GM18498 (cell line): Measurements from ENCODE around the gene GINM1.

Source experiments
- ATAC-seq: cut with Tn5 transposase; IDR thresholded peaks from one replicate; pipeline ENCODE4 v1.9.1; 2021; ENCODE audit warnings: mild to moderate bottlenecking, moderate library complexity; ENCODE audit not compliant: unreplicated experiment

GINM1 gene, protein sequence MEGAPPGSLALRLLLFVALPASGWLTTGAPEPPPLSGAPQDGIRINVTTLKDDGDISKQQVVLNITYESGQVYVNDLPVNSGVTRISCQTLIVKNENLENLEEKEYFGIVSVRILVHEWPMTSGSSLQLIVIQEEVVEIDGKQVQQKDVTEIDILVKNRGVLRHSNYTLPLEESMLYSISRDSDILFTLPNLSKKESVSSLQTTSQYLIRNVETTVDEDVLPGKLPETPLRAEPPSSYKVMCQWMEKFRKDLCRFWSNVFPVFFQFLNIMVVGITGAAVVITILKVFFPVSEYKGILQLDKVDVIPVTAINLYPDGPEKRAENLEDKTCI

GRCh38 chr6:149565527-149566409, at the start of gene GINM1:
TSS of gene GINM1 (plus strand) at chr6:149566375. CDS start at chr6:149566415, 40 bp downstream.
- ATAC-seq, result peak; percentile 86

DNA sequence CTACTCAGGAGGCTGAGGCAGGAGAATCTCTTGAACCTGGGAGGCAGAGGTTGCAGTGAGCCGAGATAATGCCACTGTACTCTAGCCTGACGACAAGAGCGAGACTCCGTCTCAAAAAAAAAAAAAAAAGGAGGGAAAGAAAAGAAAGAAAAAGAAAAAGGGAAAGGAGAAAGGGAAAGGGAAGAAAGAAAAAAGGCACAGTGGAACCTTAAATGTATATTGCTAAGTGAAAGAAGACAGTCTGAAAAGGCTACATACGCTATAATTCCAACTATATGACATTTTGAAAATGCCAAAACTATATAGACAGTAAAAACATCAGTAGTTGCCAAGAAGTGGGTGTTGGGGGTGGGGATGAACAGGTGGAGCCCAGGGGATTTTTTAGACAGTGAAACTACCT, 36.5 kb upstream of the GINM1 start:
- ATAC-seq, result no peak

DNA sequence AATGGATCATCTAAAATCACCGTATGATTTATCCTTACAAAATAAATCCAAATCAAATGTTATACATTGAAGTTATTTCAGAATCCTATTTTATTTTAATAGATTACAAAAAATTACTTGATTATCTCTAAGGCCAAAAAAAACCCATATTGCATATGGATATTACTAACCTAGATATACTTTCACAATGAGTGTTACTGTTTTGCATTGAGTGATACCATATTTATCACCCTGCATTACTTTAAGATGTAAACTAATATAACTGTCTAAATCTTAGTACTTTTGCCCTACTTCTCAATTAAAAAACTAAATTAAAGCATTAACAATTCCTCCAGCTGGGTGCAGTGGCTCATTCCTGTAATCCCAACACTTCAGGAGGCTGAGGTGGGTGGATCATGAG, 31.4 kb upstream of the GINM1 start:
- ATAC-seq, result no peak

DNA sequence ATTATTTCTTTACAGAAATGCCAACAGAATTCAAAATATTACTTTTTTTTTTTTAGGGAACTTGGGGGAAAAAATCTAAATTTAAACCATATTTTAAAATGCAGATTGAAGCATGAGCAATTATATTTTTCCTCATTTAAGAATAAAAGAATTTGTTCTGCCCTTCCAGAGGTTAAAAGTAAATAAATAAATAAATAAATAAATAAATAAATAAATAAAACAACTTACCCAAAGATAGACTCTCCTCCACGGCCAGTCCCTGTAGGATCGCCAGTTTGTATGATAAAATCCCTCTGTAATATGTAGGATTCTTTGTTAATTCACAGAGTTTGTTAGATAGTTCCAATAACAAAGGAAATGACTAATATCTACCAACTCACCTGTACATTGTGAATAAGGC, 25.0 kb upstream of the GINM1 start:
- ATAC-seq, result no peak

- peak; percentile 5 for ATAC-seq
These were observed 21.4 kb upstream of the GINM1 start for GRCh38 chr6:149544646-149545257.

DNA sequence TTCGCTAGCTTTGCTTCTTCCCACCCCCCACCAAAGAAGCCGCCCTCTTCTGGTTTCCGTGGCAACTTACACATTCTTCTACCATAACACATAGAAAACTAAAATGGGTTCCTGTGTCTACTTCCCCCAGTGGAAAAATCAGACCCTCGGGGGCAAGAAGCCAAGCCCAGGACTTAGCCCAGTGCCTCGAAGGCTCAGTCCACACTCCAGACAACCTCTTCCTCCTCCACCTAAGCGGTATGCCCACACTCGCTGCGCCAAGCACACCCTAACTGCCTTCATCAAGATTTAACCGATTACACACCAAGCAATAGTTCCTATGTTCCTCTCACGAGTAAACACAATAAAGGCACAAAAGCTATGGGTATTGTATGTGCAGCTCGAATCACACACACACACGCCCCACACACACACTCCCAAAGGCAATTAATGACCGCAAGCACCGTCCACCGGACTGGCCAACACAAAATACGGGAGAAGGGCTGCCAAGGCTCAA, 20.9 kb upstream of the GINM1 start:
- ATAC-seq, result peak; percentile 17

DNA sequence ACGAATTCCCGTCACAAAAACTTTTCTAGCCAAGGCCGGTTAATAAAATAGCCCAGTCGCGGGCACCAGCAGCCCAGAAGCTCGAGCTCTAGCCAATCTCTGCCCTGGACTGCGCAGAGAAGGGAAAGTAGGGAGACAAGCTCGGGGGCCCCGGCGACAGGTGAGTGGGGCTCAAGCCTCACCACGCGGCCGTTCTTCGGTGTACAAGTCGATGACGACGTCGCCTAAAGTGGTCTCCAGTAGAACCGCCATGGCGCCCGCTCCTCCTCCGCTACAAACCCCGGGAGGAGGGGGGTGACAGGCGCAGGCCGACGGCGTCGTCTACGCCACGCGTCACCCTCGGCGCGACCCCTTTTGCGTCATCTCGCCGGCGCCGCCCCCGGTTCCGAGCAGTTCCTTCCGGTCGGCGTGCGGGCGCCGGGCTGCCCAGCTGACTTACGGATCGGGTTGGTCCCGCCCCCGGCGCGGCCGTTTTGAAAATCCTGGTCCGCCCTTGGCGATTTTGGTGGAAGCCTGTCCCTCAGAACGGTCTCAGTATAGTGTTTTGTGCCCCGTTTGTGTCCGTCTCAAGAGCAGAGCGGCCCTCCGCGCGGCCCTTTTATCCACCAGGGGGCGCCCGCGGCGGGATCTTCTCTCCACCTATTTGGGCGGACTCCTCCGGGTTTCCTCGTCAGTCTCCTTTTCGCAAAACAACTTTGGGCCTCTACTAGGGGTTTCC, 20.3 kb upstream of the GINM1 start, which contains the start of gene PPIL4:
Gene PPIL4, minus strand, starts transcription at position 290 of the 718 bp plus-strand sequence. Its CDS starts 38 bp downstream, at position 252.
- ATAC-seq, result peak; percentile 90

DNA sequence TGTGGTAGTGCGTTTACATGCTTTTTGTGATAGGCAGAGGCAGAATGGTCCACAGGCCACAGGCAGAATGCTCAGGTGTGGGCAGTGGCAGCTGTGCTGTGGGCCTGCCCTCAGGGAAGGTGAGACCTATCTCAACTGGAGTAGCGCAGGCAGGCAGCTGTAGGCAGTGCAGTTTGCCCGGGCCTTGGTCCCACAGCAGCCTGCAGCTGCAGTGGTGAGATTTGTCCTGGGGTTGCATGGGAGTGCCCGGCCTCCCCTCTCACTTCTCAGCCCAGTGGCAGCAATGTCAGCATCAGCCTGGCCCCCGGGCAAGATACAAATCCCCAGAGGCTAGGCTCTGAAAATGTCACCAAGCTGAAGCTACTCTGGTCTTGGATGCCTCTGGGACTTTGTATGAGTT, 14.3 kb upstream of the GINM1 start:
- no peak for ATAC-seq

DNA sequence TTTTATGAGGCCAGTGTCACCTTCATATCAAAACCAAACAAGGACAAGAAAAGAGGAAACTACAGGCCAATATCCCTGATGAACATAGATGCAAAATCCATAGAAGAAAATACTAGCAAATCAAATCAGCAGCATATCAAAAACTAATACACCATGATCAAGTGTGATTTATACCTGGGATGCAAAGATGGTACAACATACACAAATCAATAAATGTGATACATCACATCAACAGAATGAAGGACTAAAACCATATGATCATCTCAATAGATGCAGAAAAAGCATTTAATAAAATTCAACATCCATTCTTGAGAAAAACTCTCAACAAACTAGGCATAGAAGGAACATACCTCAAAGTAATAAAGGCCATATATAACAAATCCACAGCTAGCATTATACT, 8.1 kb upstream of the GINM1 start:
- ATAC-seq, result no peak

- no peak for ATAC-seq
These were observed 6.8 kb upstream of the GINM1 start for GRCh38 chr6:149559389-149559788.

DNA sequence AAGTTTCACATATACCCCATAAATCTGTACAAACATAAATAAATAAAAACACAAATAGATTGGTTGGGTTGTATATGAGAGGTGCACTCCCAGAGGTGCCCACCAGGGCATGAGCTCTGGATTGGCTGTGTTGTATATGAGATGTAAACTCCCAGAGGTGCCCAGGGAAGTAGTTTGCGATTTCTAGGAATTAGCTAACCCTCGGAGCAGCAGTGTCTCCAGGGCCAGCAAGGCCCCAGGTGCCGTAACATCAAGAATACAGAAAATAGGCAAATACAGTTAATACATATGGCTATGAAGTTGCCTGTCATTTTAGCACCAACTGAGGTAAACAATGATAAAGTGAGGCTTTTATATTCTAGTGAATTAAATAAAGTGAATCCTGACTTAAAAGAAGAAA, 5.4 kb upstream of the GINM1 start:
- no peak for ATAC-seq

- no peak for ATAC-seq
These were observed 2.8 kb upstream of the GINM1 start for GRCh38 chr6:149563203-149563927.

DNA sequence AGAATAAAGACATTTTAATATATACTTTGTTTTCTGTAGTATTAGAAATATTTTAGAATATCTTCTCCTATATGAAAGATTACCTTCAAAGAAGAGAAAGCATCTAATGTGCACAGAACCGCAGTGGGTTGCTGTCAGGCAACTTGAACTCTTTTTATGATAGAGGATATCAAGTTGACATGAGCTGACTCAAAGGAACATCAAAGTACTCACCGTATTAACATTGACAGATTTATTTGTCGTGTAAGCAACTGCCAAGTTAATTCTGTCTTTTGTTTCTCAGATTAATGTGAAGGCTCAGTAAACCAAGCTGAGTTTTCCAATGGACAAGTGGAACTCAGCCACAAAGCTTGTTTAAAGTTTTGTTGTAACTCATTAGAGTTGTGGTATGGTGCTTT, 2.2 kb upstream of the GINM1 start:
- no peak for ATAC-seq

DNA sequence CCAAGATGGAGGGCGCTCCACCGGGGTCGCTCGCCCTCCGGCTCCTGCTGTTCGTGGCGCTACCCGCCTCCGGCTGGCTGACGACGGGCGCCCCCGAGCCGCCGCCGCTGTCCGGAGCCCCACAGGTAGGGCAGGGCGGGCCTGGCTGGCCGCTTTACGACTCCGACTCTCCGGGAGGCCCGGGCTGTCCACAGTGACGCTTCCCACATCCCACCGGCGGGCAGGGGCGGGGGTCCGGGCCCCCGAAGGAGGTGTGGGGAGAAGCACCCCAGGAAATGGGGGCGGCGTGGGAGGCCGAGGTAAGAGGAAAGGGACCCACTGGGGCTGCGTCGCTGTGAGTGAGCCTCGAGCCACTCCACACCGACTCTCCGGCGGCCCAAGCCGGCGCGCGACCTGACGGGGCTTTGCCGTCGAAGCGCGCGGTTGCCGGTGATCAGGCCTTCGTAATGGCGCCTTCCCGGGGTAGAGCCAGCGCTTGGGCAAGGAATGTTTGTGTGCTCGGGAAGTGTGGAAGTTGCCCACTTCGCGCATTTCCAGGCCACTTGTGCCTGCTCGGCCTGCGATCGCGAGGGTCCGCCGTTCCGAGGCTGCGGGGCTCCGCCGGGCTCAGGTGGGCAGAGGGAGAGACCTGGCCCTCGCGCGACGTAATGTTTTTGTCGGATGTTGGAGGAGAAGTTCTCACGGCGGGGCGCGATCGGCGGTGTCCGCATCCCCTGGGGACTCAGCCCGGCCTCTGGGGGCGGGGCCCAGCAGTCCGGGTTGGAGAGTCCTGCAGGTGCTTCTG, 427 bp downstream of the GINM1 start:
- ATAC-seq, result peak; percentile 16

GRCh38 chr6:149567194-149567586, 1.0 kb downstream of the GINM1 start:
- no peak for ATAC-seq

- no peak for ATAC-seq
These were observed 1.9 kb downstream of the GINM1 start for GRCh38 chr6:149567945-149568585.

GRCh38 chr6:149580880-149581279, 14.7 kb downstream of the GINM1 start:
- ATAC-seq, result no peak

DNA sequence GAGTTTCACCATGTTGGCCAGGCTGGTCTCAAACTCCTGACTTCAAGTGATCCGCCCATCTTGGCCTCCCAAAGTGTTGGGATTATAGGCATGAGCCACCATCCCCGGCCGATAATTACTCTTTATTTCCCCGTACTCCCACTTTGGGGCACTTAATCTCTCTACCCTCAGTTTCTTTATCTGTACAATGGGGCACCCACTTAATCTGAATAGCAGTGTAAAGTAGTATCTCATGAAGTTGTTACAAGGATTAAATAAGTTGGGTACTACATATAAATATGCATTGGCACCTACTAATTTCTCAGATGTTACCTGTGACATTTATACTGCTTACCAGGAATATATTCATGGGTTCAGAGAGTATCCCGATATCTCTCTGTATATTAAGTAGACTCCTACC, 15.2 kb downstream of the GINM1 start:
- no peak for ATAC-seq

- no peak for ATAC-seq
These were observed 20.0 kb downstream of the GINM1 start for GRCh38 chr6:149586149-149586548.
